Stomach (tissue), 9 donors: Measurements from ENCODE around the gene DHCR7. TPM values are rescaled to one million over a fixed set of nuclear protein-coding genes. Genes with fewer than 3 reads are reported as not detected.

ENCODE experiments used
- DNase-seq, 2 donors: peaks; one replicate each; pipeline versions ENCODE4 v3.0.0 to v3.0.0-alpha.2; 2013 to 2019
- H3K27ac ChIP-seq, 5 donors: fragments of 200-600 bp in 4 of 5; sonication (generic) in 4 of 5; one replicate each; pipeline ENCODE4 v1.5.1; 2013 to 2019; ENCODE audit warnings: mild to moderate bottlenecking in 1 of 5, moderate library complexity in 1 of 5
- H3K27me3 ChIP-seq, 3 donors: fragments of 200-600 bp; sonication (generic); one replicate each; pipeline ENCODE4 v1.5.1; 2017 to 2019; ENCODE audit warnings: mixed run types in 1 of 3
- H3K36me3 ChIP-seq, 4 donors: fragments of 200-600 bp; sonication (generic); 1 replicate in 3 of 4; 2 replicates in 1 of 4; pipeline ENCODE4 v1.5.1; 2016 to 2019
- H3K4me1 ChIP-seq, 4 donors: fragments of 200-600 bp; sonication (generic); one replicate each; pipeline ENCODE4 v1.5.1; 2016 to 2019
- H3K4me3 ChIP-seq, 4 donors: fragments of 200-600 bp; sonication (generic) in 3 of 4; one replicate each; pipeline ENCODE4 v1.5.1; 2016 to 2019; ENCODE audit warnings: mild to moderate bottlenecking in 1 of 4
- H3K9me3 ChIP-seq, 4 donors: fragments of 200-600 bp; sonication (generic); one replicate each; pipeline ENCODE4 v1.5.1; 2016 to 2019
- EP300 ChIP-seq: sonication (generic); formaldehyde crosslinking; IDR thresholded peaks from one replicate; pipeline ENCODE4 v1.6.1; 2017; ENCODE audit warnings: antibody characterized with exemption
- POLR2A ChIP-seq, 4 donors: fragments of 450-650 bp; IDR thresholded peaks; one replicate each; pipeline ENCODE4 v1.6.1; 2016; ENCODE audit warnings: antibody characterized with exemption in 4 of 4, control low read depth in 2 of 4, mild to moderate bottlenecking in 1 of 4, moderate library complexity in 1 of 4
- POLR2AphosphoS5 ChIP-seq, 3 donors: sonication (generic); formaldehyde crosslinking; IDR thresholded peaks; one replicate each; pipeline ENCODE4 v1.6.1; 2016; ENCODE audit warnings: antibody characterized with exemption in 3 of 3
- WGBS, 5 donors: extraction: QIAGEN DNeasy Blood & Tissue Kit in 3 of 5; methylation state at CpG; one replicate each; pipeline versions ENCODE4 v1.1.5 to v1.1.7; 2013 to 2018; 5-methylcytosine and 5-hydroxymethylcytosine counted together
- intact Hi-C: fragments of 100-400 bp; cut with DNase I; formaldehyde crosslinking; loops from one replicate; pipeline ENCODE4 v1.15.1; 2023; ENCODE audit warnings: low total_unique reads
- polyA plus RNA-seq, 3 donors: library from polyadenylated mRNA; stranded (reverse); fragments of 200-250 nt; gene quantifications; one replicate each; pipeline ENCODE4 v1.2.3, GENCODE V29; 2013
- total RNA-seq, 5 donors: library from RNA; depleted of rRNA; stranded (reverse); fragments of >200 nt; gene quantifications; one replicate each; pipeline versions ENCODE4 v1.1.0 to v1.2.3, GENCODE V29; 2014 to 2016
- TF ChIP-seq, protein P1 (sequence below), 7 experiments: fragments of 450-650 bp in 4 of 7; fragments of 200-600 bp in 3 of 7; sonication (generic) in 3 of 7; IDR thresholded peaks; one replicate each; pipeline ENCODE4 v1.5.1; 2016 to 2019; ENCODE audit warnings: antibody characterized with exemption in 7 of 7, control low read depth in 2 of 7, mild to moderate bottlenecking in 1 of 7
- donor health status: healthy with polysubstance abuse.
- donor health status: Bipolar disorder and iron deficiency.
- donor health status: healthy.

Gene DHCR7
- total and polyA plus RNA-seq, 8 donors, result 3.5 to 58.8 (median 15.1) TPM

DNA sequence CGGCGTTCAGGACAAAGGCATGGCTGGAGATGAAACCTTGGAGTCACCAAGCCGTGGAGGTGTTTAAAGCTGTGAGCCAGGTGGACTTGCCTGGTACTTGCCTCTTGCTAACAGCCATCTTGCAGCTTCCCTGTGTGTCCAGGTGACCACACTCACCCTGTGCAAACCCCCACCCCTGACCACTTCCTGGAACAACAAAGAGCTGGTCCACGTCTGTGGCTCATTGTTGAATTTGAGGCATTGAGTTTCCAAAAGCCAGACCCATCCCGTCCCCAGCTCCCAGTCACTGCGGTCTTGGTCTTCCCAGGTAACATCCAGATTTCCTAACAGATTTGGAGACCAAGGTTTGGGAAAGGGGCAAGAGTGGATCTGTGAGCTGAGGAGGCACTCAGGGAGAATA, 18.5 kb downstream of the DHCR7 start:
- no peak for DNase-seq
- intact Hi-C loops, result no loop called here
- peaks cover 0 to 24% (median 9%) of the 10 kb centered on the region in 4 donors for H3K4me1 ChIP-seq
- H3K27ac ChIP-seq, result peak overlapping the region in 1 of 5 donors; percentile 16
- TF ChIP-seq POLR2A (IDR thresholded peaks at IDR 0.05) (no peak), POLR2AphosphoS5 (IDR thresholded peaks at IDR 0.05) (no peak), EP300 (no peak)
- TF ChIP-seq, protein P1, sequence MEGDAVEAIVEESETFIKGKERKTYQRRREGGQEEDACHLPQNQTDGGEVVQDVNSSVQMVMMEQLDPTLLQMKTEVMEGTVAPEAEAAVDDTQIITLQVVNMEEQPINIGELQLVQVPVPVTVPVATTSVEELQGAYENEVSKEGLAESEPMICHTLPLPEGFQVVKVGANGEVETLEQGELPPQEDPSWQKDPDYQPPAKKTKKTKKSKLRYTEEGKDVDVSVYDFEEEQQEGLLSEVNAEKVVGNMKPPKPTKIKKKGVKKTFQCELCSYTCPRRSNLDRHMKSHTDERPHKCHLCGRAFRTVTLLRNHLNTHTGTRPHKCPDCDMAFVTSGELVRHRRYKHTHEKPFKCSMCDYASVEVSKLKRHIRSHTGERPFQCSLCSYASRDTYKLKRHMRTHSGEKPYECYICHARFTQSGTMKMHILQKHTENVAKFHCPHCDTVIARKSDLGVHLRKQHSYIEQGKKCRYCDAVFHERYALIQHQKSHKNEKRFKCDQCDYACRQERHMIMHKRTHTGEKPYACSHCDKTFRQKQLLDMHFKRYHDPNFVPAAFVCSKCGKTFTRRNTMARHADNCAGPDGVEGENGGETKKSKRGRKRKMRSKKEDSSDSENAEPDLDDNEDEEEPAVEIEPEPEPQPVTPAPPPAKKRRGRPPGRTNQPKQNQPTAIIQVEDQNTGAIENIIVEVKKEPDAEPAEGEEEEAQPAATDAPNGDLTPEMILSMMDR (IDR thresholded peaks at IDR 0.05), result no peak
- peaks cover 0 to 2% (median 2%) of the 10 kb centered on the region in 4 donors for H3K36me3 ChIP-seq
- no peaks in the 10 kb centered on the region for H3K9me3 ChIP-seq
- no peak overlapping the region for H3K4me3 ChIP-seq
- 78 to 90% (median 87%) methylated on average over 6 of the region's 6 CpGs for WGBS, 5 donors
- H3K27me3 ChIP-seq, result no peaks in the 10 kb centered on the region

DNA sequence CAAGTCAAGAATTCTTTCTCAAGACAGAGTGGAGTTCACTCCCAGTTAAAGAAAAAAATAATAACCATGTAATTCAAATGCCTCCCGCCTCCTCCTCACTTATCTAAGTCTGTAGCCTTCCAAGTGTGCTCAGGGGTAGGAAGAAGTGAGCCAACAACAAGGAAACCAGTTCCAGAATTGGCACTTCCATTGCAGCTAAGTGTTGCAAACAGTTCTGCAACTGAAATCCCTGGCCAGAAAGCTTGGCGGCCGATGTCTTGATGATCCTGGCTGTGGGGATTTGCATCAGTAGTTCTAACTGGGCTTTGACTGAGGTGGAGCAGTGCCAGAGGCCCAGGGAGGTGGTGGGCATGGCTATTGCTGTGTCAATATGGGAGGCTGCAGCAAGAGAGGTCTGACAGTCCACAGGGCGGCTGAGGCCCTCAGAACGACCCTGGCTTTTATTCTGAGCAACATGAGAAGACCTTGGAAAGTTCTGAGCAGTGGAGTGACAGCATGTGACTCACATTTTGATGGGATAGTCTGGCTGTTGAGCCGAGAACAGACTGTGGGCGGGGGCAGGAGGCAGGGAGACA, 19.2 kb downstream of the DHCR7 start:
- H3K9me3 ChIP-seq, result no peaks in the 10 kb centered on the region
- TF ChIP-seq POLR2AphosphoS5 (IDR thresholded peaks at IDR 0.05) (no peak), POLR2A (IDR thresholded peaks at IDR 0.05) (no peak)
- DNase-seq, result peak; percentile 40 to 44
- no peaks in the 10 kb centered on the region for H3K36me3 ChIP-seq
- H3K4me1 ChIP-seq, result peaks cover 0 to 19% (median 8%) of the 10 kb centered on the region in 4 donors
- intact Hi-C loops, result no loop called here
- no peaks in the 10 kb centered on the region for H3K27me3 ChIP-seq
- 50 to 62% (median 54%) methylated on average over 7 of the region's 7 CpGs for WGBS, 5 donors
- H3K4me3 ChIP-seq, result no peak overlapping the region
- H3K27ac ChIP-seq, result peak overlapping the region in 1 of 5 donors; percentile 16

DNA sequence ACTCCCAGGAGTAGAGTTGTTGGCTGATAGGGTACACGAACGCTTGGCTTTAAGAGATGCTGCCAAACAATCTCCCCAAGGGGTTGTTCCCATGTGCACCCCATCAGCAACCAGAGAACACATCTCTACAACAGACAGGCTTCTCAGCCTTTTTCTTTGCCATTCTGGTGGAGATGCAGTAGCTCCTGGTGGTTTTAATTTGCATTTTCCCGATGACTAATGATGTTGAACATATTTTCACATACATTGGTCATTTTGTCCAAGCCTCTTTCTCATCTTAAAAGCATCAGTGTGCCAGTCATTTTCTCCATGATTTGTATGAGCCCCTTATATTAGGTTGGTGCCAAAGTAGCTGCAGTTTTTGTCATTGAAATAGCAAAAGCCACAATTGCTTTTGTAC, 21.8 kb downstream of the DHCR7 start:
- Histone ChIP-seq H3K27me3 (no peaks in the 10 kb centered on the region), H3K36me3 (no peaks in the 10 kb centered on the region), H3K27ac (no peak overlapping the region), H3K4me1 (peaks cover 0 to 9% (median 4%) of the 10 kb centered on the region in 4 donors), H3K9me3 (no peaks in the 10 kb centered on the region), H3K4me3 (no peak overlapping the region)
- intact Hi-C loops, result no loop called here
- TF ChIP-seq, protein P1 (IDR thresholded peaks at IDR 0.05), result no peak
- TF ChIP-seq POLR2AphosphoS5 (IDR thresholded peaks at IDR 0.05) (no peak), EP300 (no peak)
- DNase-seq, result no peak
- WGBS, 5 donors, result 84 to 91% (median 87%) methylated on average over 3 of the region's 3 CpGs

DNA sequence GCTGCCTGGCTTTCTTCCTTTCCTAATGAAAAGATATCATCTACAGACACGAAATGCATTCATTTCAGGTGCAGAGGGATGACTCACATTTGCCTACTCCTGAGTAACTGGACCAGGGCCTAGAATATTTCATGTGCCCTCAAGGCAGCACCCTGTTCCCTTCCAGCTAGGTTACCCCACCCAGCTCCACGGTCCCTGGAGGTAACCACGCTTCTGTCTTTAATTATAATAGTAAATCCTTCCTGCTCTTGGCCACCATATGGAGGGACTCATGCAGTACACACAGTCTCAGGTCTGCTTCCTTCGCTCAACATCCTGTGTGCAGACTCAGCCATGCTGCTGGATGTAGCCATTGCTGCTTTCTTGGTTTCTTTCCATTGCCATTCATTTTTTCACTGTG, 22.3 kb downstream of the DHCR7 start:
- WGBS, 5 donors, result 58 to 69% (median 60%) methylated on average over 4 of the region's 4 CpGs
- intact Hi-C loops, result no loop called here

More for the DNA sequence above, 22.3 kb downstream of the DHCR7 start:
- H3K27me3 ChIP-seq, result no peaks in the 10 kb centered on the region
- H3K36me3 ChIP-seq, result no peaks in the 10 kb centered on the region
- TF ChIP-seq EP300 (no peak), POLR2A (IDR thresholded peaks at IDR 0.05) (no peak), POLR2AphosphoS5 (IDR thresholded peaks at IDR 0.05) (no peak)
- TF ChIP-seq, protein P1 (IDR thresholded peaks at IDR 0.05), result no peak
- H3K9me3 ChIP-seq, result no peaks in the 10 kb centered on the region
- no peak overlapping the region for H3K27ac ChIP-seq
- no peak overlapping the region for H3K4me3 ChIP-seq
- peaks cover 0 to 9% (median 5%) of the 10 kb centered on the region in 4 donors for H3K4me1 ChIP-seq
- DNase-seq, result no peak
